H9 (cell line): ENCODE measurements around the gene C1QTNF1. TPM values are rescaled to one million over a fixed set of nuclear protein-coding genes. Genes with fewer than 3 reads are reported as not detected.

Experiments
- DNase-seq: peaks from one replicate; pipeline ENCODE4 v3.0.0-alpha.2; 2017
- H2AFZ ChIP-seq: one replicate; pipeline ENCODE4 v1.6.1; 2013; ENCODE audit warnings: mild to moderate bottlenecking, low read length, control low read depth, moderate library complexity
- H2AK5ac ChIP-seq: 2 replicates; pipeline ENCODE4 v1.6.1; 2013; ENCODE audit warnings: low read length, control low read depth, mixed read lengths; ENCODE audit not compliant: insufficient read length
- H2BK120ac ChIP-seq: one replicate; pipeline ENCODE4 v1.6.1; 2013; ENCODE audit warnings: low read depth, mild to moderate bottlenecking, low read length, control low read depth, inconsistent platforms; ENCODE audit not compliant: poor library complexity, severe bottlenecking
- H2BK12ac ChIP-seq: 2 replicates; pipeline ENCODE4 v1.6.1; 2013; ENCODE audit warnings: low read length, control low read depth, mixed read lengths, low read depth; ENCODE audit not compliant: insufficient read length
- H2BK15ac ChIP-seq: 2 replicates; pipeline ENCODE4 v1.6.1; 2013; ENCODE audit warnings: low read depth, low read length, control low read depth
- H2BK20ac ChIP-seq: one replicate; pipeline ENCODE4 v1.6.1; 2013; ENCODE audit warnings: low read depth, mild to moderate bottlenecking, low read length, control low read depth, inconsistent platforms; ENCODE audit not compliant: poor library complexity, severe bottlenecking
- H2BK5ac ChIP-seq: 2 replicates; pipeline ENCODE4 v1.6.1; 2013; ENCODE audit warnings: low read length, control low read depth, mixed read lengths; ENCODE audit not compliant: insufficient read length
- H3K14ac ChIP-seq: 2 replicates; pipeline ENCODE4 v1.6.1; 2013; ENCODE audit warnings: low read length, control low read depth; ENCODE audit not compliant: insufficient read depth
- H3K18ac ChIP-seq: 2 replicates; pipeline ENCODE4 v1.6.1; 2013; ENCODE audit warnings: low read depth, mild to moderate bottlenecking, mixed read lengths, low read length, control low read depth; ENCODE audit not compliant: insufficient read length
- H3K23ac ChIP-seq: 2 replicates; pipeline ENCODE4 v1.6.1; 2013; ENCODE audit warnings: low read length, control low read depth, mixed read lengths, low read depth; ENCODE audit not compliant: insufficient read length
- H3K23me2 ChIP-seq: 2 replicates; pipeline ENCODE4 v1.6.1; 2013; ENCODE audit warnings: low read depth, mild to moderate bottlenecking, mixed read lengths, low read length, control low read depth; ENCODE audit not compliant: insufficient read length, poor library complexity, severe bottlenecking
- H3K27ac ChIP-seq: 2 replicates; pipeline ENCODE4 v1.5.1; 2013; ENCODE audit warnings: low read length, control low read depth, mixed read lengths, low read depth; ENCODE audit not compliant: insufficient read length
- H3K27me3 ChIP-seq: 2 replicates; pipeline ENCODE4 v1.6.1; 2013; ENCODE audit warnings: low read length, control low read depth, inconsistent platforms; ENCODE audit not compliant: insufficient read depth
- H3K4ac ChIP-seq: 2 replicates; pipeline ENCODE4 v1.6.1; 2013; ENCODE audit warnings: low read depth, mild to moderate bottlenecking, control low read depth, inconsistent platforms, low read length, moderate library complexity
- H3K4me1 ChIP-seq: 2 replicates; pipeline ENCODE4 v1.6.1; 2013; ENCODE audit warnings: low read length, control low read depth, inconsistent platforms; ENCODE audit not compliant: insufficient read depth
- H3K4me2 ChIP-seq: 2 replicates; pipeline ENCODE4 v1.6.1; 2013; ENCODE audit warnings: low read length, control low read depth, mixed read lengths; ENCODE audit not compliant: insufficient read length, insufficient read depth
- H3K56ac ChIP-seq: 2 replicates; pipeline ENCODE4 v1.6.1; 2013; ENCODE audit warnings: low read depth, mild to moderate bottlenecking, mixed read lengths, low read length, control low read depth; ENCODE audit not compliant: insufficient read length
- H3K79me1 ChIP-seq: 2 replicates; pipeline ENCODE4 v1.6.1; 2013; ENCODE audit warnings: low read depth, mild to moderate bottlenecking, moderate library complexity, low read length, control low read depth, inconsistent platforms; ENCODE audit not compliant: insufficient read depth, poor library complexity, severe bottlenecking
- H3K79me2 ChIP-seq: 2 replicates; pipeline ENCODE4 v1.6.1; 2013; ENCODE audit warnings: low read length, control low read depth, inconsistent platforms; ENCODE audit not compliant: insufficient read depth
- H3K9ac ChIP-seq: 2 replicates; pipeline ENCODE4 v1.6.1; 2013; ENCODE audit warnings: low read length, control low read depth, mixed read lengths; ENCODE audit not compliant: insufficient read length; ENCODE audit errors: extremely low read depth
- H3K9me3 ChIP-seq: one replicate; pipeline ENCODE4 v1.6.1; 2013; ENCODE audit warnings: low read depth, low read length, inconsistent platforms; ENCODE audit not compliant: control insufficient read depth
- H3T11ph ChIP-seq: one replicate; pipeline ENCODE4 v1.6.1; 2013; ENCODE audit warnings: mild to moderate bottlenecking, low read length, control low read depth, inconsistent platforms
- H4K20me1 ChIP-seq: one replicate; pipeline ENCODE4 v1.6.1; 2013; ENCODE audit not compliant: control insufficient read depth, insufficient read length, insufficient read depth
- H4K5ac ChIP-seq: 2 replicates; pipeline ENCODE4 v1.6.1; 2013; ENCODE audit warnings: low read depth, mild to moderate bottlenecking, mixed read lengths, low read length, control low read depth; ENCODE audit not compliant: insufficient read length
- H4K8ac ChIP-seq: replicated peaks from 2 replicates; pipeline ENCODE4 v1.6.1; 2013; ENCODE audit warnings: low read length, control low read depth, mixed read lengths, low read depth; ENCODE audit not compliant: insufficient read length
- H4K91ac ChIP-seq: 2 replicates; pipeline ENCODE4 v1.6.1; 2013; ENCODE audit warnings: low read depth, mild to moderate bottlenecking, moderate library complexity, mixed read lengths, low read length, control low read depth; ENCODE audit not compliant: insufficient read length
- H3K27ac Mint-ChIP-seq, 3 experiments: 2 replicates in 2 of 3; 3 replicates in 1 of 3; pipeline ENCODE4 v1.8.0; 2020 to 2021; ENCODE audit warnings: mixed read lengths in 3 of 3, mild to moderate bottlenecking in 1 of 3, moderate library complexity in 1 of 3
- H3K27me3 Mint-ChIP-seq: 2 replicates; pipeline ENCODE4 v1.8.0; 2021; ENCODE audit warnings: low read depth, mild to moderate bottlenecking, moderate library complexity, mixed read lengths
- H3K36me3 Mint-ChIP-seq, 3 experiments: 2 replicates in 2 of 3; 3 replicates in 1 of 3; pipeline ENCODE4 v1.8.0; 2020 to 2021; ENCODE audit warnings: low read depth in 3 of 3, mixed read lengths in 3 of 3; ENCODE audit not compliant: insufficient read depth in 1 of 3
- H3K4me1 Mint-ChIP-seq, 2 experiments: 2 replicates each; pipeline ENCODE4 v1.8.0; 2020; ENCODE audit warnings: mixed read lengths in 2 of 2
- H3K4me3 Mint-ChIP-seq, 2 experiments: 2 replicates in 1 of 2; 3 replicates in 1 of 2; pipeline ENCODE4 v1.8.0; 2020 to 2021; ENCODE audit warnings: mild to moderate bottlenecking in 2 of 2, mixed read lengths in 2 of 2, moderate library complexity in 1 of 2
- H3K9me3 Mint-ChIP-seq, 2 experiments: 2 replicates in 1 of 2; 3 replicates in 1 of 2; pipeline ENCODE4 v1.8.0; 2020; ENCODE audit warnings: mild to moderate bottlenecking in 2 of 2, mixed read lengths in 2 of 2, moderate library complexity in 1 of 2
- CTCF ChIP-seq: fragments of 200-600 bp; sonication (generic); conservative IDR thresholded peaks from 3 replicates; pipeline ENCODE4 v1.8.0; 2021; ENCODE audit warnings: antibody characterized with exemption, mild to moderate bottlenecking
- WGBS: extraction: QIAGEN DNeasy Blood & Tissue Kit; methylation state at CpG from one replicate; pipeline ENCODE4 v1.1.7; 2013; ENCODE audit warnings: missing lambda C conversion rate, low lambda C conversion rate, mixed read lengths; ENCODE audit not compliant: insufficient read length; ENCODE audit errors: extremely low coverage; 5-methylcytosine and 5-hydroxymethylcytosine counted together
- total RNA-seq: library from RNA; stranded (reverse); gene quantifications from 2 replicates; pipeline ENCODE4 v1.2.1, GENCODE V29; 2021

The C1QTNF1 gene
- total RNA-seq, 1 experiment from 2014 or later: 0.96 TPM

GRCh38 chr17:79083191-79083971 lies 59.4 kb downstream of the C1QTNF1 start:
- no peak overlapping the region for H3K4me3 Mint-ChIP-seq
- H4K8ac ChIP-seq: no peak overlapping the region
- no peak for DNase-seq

More at GRCh38 chr17:79083191-79083971, 59.4 kb downstream of the C1QTNF1 start:
- Histone ChIP-seq H2BK5ac (no peak overlapping the region), H4K5ac (no peak overlapping the region), H4K91ac (no peak overlapping the region), H3K56ac (no peak overlapping the region), H2BK15ac (no peak overlapping the region), H3K79me1 (no peaks in the 10 kb centered on the region), H2AK5ac (no peak overlapping the region), H3K4me1 (no peaks in the 10 kb centered on the region), H2BK12ac (no peak overlapping the region), H3K4ac (no peak overlapping the region), H3K9ac (no peak overlapping the region), H2BK20ac (no peak overlapping the region), H3K18ac (no peak overlapping the region), H3K79me2 (no peaks in the 10 kb centered on the region), H3K9me3 (no peaks in the 10 kb centered on the region), H3K14ac (no peak overlapping the region), H3T11ph (no peak overlapping the region), H2BK120ac (no peak overlapping the region), H4K20me1 (no peaks in the 10 kb centered on the region), H3K4me2 (no peak overlapping the region), H3K27me3 (no peaks in the 10 kb centered on the region), H3K23ac (no peak overlapping the region), H3K23me2 (no peaks in the 10 kb centered on the region), H3K27ac (no peak overlapping the region), H2AFZ (no peak overlapping the region)
- H3K36me3 Mint-ChIP-seq: peaks cover 15 to 48% (median 35%) of the 10 kb centered on the region in 3 experiments
- H3K9me3 Mint-ChIP-seq: peaks cover 0 to 3% of the 10 kb centered on the region in 2 experiments; a peak in 2 of 5 replicates
- no peak for TF ChIP-seq CTCF
- H3K27me3 Mint-ChIP-seq: no peaks in the 10 kb centered on the region; the same call in 1 of the 2 replicates
- no CpG with 5 or more reads among the region's 28 CpGs for WGBS
- no peaks in the 10 kb centered on the region for H3K4me1 Mint-ChIP-seq
- H3K27ac Mint-ChIP-seq: 0 out of 7 replicates have a peak overlapping the region, but pooled peaks of 1 of the 3 experiments have one; percentile 49
